Measurements from ENCODE around the gene B4GALT1.

DNA sequence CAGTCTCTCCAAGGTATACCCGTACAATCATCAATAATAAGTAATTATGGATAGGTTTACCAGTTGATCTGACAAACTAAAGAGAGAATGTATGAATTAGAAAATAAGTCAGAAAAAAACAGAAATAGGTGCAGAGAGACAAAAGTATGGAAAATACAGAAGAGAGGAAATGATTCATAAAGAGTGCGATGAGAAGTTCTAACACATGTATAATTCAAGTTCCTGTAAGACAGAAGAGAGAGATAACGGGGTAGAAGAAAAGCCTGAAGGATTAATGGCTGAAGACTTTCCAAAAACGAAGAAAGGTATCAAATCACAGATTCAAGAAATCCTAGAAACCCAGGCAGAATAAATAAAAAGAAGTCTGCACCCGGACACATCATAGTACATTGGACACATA is 74.5 kb downstream of the B4GALT1 start:
- TF ChIP-seq BHLHE40 (IDR thresholded peaks at IDR 0.05; ENCODE audit: borderline replicate concordance), result no peak
- TF ChIP-seq HDGF (IDR thresholded peaks at IDR 0.05; ENCODE audit: borderline replicate concordance), result no peak
- TF ChIP-seq NFRKB (IDR thresholded peaks at IDR 0.05), result no peak
- no peak for TF ChIP-seq SP1 (IDR thresholded peaks at IDR 0.05)
- TF ChIP-seq FOXK2 (IDR thresholded peaks at IDR 0.05), result no peak
- TF ChIP-seq, protein P1, sequence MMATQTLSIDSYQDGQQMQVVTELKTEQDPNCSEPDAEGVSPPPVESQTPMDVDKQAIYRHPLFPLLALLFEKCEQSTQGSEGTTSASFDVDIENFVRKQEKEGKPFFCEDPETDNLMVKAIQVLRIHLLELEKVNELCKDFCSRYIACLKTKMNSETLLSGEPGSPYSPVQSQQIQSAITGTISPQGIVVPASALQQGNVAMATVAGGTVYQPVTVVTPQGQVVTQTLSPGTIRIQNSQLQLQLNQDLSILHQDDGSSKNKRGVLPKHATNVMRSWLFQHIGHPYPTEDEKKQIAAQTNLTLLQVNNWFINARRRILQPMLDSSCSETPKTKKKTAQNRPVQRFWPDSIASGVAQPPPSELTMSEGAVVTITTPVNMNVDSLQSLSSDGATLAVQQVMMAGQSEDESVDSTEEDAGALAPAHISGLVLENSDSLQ (IDR thresholded peaks at IDR 0.05), result no peak
- no peak for TF ChIP-seq ARNT (IDR thresholded peaks at IDR 0.05)
- no peak for TF ChIP-seq TARDBP (IDR thresholded peaks at IDR 0.05)
- no peak for TF ChIP-seq FOXM1 (IDR thresholded peaks at IDR 0.05; ENCODE audit: borderline replicate concordance)

Measured in HEK293T (cell line).